ENCODE measurements around the gene FLNB. TPM values are rescaled to one million over a fixed set of nuclear protein-coding genes. Genes with fewer than 3 reads are reported as not detected.

The FLNB gene
- total and polyA plus RNA-seq, 2 of the 13 experiments (the other 11 are each of a cell fraction or from before 2014, with no cell fraction given): 106 to 130 TPM

- TF ChIP-seq, protein P1, sequence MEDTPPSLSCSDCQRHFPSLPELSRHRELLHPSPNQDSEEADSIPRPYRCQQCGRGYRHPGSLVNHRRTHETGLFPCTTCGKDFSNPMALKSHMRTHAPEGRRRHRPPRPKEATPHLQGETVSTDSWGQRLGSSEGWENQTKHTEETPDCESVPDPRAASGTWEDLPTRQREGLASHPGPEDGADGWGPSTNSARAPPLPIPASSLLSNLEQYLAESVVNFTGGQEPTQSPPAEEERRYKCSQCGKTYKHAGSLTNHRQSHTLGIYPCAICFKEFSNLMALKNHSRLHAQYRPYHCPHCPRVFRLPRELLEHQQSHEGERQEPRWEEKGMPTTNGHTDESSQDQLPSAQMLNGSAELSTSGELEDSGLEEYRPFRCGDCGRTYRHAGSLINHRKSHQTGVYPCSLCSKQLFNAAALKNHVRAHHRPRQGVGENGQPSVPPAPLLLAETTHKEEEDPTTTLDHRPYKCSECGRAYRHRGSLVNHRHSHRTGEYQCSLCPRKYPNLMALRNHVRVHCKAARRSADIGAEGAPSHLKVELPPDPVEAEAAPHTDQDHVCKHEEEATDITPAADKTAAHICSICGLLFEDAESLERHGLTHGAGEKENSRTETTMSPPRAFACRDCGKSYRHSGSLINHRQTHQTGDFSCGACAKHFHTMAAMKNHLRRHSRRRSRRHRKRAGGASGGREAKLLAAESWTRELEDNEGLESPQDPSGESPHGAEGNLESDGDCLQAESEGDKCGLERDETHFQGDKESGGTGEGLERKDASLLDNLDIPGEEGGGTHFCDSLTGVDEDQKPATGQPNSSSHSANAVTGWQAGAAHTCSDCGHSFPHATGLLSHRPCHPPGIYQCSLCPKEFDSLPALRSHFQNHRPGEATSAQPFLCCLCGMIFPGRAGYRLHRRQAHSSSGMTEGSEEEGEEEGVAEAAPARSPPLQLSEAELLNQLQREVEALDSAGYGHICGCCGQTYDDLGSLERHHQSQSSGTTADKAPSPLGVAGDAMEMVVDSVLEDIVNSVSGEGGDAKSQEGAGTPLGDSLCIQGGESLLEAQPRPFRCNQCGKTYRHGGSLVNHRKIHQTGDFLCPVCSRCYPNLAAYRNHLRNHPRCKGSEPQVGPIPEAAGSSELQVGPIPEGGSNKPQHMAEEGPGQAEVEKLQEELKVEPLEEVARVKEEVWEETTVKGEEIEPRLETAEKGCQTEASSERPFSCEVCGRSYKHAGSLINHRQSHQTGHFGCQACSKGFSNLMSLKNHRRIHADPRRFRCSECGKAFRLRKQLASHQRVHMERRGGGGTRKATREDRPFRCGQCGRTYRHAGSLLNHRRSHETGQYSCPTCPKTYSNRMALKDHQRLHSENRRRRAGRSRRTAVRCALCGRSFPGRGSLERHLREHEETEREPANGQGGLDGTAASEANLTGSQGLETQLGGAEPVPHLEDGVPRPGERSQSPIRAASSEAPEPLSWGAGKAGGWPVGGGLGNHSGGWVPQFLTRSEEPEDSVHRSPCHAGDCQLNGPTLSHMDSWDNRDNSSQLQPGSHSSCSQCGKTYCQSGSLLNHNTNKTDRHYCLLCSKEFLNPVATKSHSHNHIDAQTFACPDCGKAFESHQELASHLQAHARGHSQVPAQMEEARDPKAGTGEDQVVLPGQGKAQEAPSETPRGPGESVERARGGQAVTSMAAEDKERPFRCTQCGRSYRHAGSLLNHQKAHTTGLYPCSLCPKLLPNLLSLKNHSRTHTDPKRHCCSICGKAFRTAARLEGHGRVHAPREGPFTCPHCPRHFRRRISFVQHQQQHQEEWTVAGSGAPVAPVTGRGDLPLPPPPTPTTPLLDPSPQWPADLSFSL (CRISPR knock-in tag; IDR thresholded peaks at IDR 0.05): no peak
- TF ChIP-seq ZNF747 (CRISPR knock-in tag; IDR thresholded peaks at IDR 0.05; ENCODE audit: borderline replicate concordance): no peak
- no peak for TF ChIP-seq ZNF773 (CRISPR knock-in tag; IDR thresholded peaks at IDR 0.05; ENCODE audit: borderline replicate concordance)
- no peak for TF ChIP-seq ZNF263 (CRISPR knock-in tag; IDR thresholded peaks at IDR 0.05)
- TF ChIP-seq ESRRA (CRISPR knock-in tag; IDR thresholded peaks at IDR 0.05; ENCODE audit: low read depth): no peak
- no peak for TF ChIP-seq ZNF224 (CRISPR knock-in tag; IDR thresholded peaks at IDR 0.05)
- no peak for TF ChIP-seq IRX3 (CRISPR knock-in tag; IDR thresholded peaks at IDR 0.05; ENCODE audit: borderline replicate concordance, low read depth)
- no peak for TF ChIP-seq NFIC (IDR thresholded peaks at IDR 0.05; ENCODE audit: low read length)
- no peak for TF ChIP-seq ZBTB1 (CRISPR knock-in tag; IDR thresholded peaks at IDR 0.05; ENCODE audit: borderline replicate concordance)
- TF ChIP-seq, protein P2, sequence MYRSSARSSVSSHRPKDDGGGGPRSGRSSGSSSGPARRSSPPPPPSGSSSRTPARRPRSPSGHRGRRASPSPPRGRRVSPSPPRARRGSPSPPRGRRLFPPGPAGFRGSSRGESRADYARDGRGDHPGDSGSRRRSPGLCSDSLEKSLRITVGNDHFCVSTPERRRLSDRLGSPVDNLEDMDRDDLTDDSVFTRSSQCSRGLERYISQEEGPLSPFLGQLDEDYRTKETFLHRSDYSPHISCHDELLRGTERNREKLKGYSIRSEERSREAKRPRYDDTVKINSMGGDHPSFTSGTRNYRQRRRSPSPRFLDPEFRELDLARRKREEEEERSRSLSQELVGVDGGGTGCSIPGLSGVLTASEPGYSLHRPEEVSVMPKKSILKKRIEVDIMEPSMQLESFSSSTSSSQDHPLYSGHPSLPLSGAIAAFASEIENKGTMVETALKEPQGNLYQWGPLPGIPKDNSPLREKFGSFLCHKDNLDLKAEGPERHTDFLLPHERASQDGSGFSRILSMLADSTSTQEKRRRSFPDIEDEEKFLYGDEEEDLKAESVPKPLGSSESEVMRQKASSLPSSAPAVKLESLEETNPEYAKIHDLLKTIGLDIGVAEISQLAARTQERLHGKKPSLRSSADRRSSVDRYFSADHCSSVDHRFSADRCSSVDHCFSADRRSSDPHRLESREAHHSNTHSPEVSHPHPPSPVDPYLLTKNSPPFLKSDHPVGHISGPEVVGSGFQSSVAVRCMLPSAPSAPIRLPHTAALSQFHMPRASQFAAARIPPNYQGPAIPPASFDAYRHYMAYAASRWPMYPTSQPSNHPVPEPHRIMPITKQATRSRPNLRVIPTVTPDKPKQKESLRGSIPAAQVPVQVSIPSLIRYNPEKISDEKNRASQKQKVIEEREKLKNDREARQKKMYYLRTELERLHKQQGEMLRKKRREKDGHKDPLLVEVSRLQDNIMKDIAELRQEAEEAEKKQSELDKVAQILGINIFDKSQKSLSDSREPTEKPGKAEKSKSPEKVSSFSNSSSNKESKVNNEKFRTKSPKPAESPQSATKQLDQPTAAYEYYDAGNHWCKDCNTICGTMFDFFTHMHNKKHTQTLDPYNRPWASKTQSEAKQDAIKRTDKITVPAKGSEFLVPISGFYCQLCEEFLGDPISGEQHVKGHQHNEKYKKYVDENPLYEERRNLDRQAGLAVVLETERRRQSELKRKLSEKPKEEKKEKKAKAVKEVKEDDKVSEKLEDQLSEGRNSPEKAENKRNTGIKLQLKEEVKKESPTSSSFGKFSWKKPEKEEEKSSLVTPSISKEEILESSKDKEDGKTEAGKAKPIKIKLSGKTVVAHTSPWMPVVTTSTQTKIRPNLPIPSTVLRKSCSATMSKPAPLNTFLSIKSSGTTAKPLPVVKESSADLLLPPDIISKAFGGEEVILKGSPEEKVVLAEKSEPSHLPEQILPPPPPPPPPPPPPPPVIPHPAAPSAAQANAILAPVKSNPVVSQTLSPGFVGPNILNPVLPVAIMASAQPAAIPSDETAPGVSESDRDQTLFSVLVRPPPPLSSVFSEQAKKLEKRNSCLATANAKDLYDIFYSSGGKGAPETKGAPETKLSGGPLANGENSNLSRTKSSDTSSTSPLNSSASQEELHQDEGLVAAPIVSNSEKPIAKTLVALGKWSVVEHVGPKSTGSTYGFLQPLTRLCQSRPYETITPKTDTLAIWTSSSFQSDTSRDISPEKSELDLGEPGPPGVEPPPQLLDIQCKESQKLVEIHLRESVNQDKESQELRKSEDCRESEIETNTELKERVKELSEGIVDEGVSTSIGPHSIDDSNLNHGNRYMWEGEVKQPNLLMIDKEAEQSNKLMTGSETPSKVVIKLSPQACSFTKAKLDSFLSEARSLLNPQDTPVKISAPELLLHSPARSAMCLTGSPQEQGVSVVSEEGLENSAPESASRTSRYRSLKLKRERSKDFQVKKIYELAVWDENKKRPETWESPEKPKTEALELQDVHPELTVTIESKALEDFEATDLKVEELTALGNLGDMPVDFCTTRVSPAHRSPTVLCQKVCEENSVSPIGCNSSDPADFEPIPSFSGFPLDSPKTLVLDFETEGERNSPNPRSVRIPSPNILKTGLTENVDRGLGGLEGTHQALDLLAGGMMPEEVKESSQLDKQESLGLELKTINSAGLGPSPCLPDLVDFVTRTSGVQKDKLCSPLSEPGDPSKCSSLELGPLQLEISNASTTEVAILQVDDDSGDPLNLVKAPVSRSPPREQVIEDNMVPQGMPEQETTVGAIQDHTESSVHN (CRISPR knock-in tag; IDR thresholded peaks at IDR 0.05): no peak
- TF ChIP-seq ZNF430 (CRISPR knock-in tag; IDR thresholded peaks at IDR 0.05): no peak
- no peak for TF ChIP-seq STAG1 (CRISPR knock-in tag; IDR thresholded peaks at IDR 0.05)
- no peak for TF ChIP-seq TCF12 (IDR thresholded peaks at IDR 0.05)
- no peak for TF ChIP-seq TCF12 (CRISPR knock-in tag; IDR thresholded peaks at IDR 0.05)
- peak; percentile 60; the same call in 1 of the 2 replicates for TF ChIP-seq HNF4G (IDR thresholded peaks at IDR 0.05; ENCODE audit: borderline replicate concordance, low read depth, low read length)
- no peak for TF ChIP-seq HNF4G (CRISPR knock-in tag; IDR thresholded peaks at IDR 0.05; ENCODE audit: borderline replicate concordance, low read depth)
These were observed 60.0 kb downstream of the FLNB start (continued) for GRCh38 chr3:58068122-58068809.
